ENCODE measurements around the gene BPI.
A peak's percentile ranks its signal among the peaks of the same experiment; 100 is the strongest.
"Not testable (repeated sequence)": the region's sequence is repeated elsewhere in the genome, so short reads cannot be mapped to it uniquely, and the experiment has no call there.

The BPI gene

GRCh38 chr20:38311491-38311890 lies 7.5 kb downstream of the BPI start:
- POLR2A ChIA-PET: no interaction called here

GRCh38 chr20:38313676-38314075 lies 9.7 kb downstream of the BPI start:
- ChIA-PET CTCF (interaction anchor here (1.2 to 15.7 kb wide), 2 partner anchors 8 to 86 kb away, joined by 6 to 250 read pairs; no protein-coding TSS in a partner anchor), POLR2A (no interaction called here)
- TF ChIP-seq, protein P1, sequence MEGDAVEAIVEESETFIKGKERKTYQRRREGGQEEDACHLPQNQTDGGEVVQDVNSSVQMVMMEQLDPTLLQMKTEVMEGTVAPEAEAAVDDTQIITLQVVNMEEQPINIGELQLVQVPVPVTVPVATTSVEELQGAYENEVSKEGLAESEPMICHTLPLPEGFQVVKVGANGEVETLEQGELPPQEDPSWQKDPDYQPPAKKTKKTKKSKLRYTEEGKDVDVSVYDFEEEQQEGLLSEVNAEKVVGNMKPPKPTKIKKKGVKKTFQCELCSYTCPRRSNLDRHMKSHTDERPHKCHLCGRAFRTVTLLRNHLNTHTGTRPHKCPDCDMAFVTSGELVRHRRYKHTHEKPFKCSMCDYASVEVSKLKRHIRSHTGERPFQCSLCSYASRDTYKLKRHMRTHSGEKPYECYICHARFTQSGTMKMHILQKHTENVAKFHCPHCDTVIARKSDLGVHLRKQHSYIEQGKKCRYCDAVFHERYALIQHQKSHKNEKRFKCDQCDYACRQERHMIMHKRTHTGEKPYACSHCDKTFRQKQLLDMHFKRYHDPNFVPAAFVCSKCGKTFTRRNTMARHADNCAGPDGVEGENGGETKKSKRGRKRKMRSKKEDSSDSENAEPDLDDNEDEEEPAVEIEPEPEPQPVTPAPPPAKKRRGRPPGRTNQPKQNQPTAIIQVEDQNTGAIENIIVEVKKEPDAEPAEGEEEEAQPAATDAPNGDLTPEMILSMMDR (IDR thresholded peaks at IDR 0.05; ENCODE audit: insufficient read depth, low read length, missing control alignments): no peak
- no peak overlapping the region for H3K4me3 ChIP-seq (ENCODE audit: low read depth, low read length)
- DNase-seq (ENCODE audit: low read depth, low spot score): no peak

More at GRCh38 chr20:38311491-38311890, 7.5 kb downstream of the BPI start:
- CTCF ChIA-PET: interaction anchor here (1.0 to 15.7 kb wide), 2 partner anchors 8 to 83 kb away, joined by 3 to 250 read pairs; no protein-coding TSS in a partner anchor
- no peak for DNase-seq (ENCODE audit: low read depth, low spot score)
- H3K4me3 ChIP-seq (ENCODE audit: low read depth, low read length): no peak overlapping the region
- TF ChIP-seq, protein P1 (IDR thresholded peaks at IDR 0.05; ENCODE audit: insufficient read depth, low read length, missing control alignments): no peak

GRCh38 chr20:38314350-38314749 lies 10.4 kb downstream of the BPI start:
- POLR2A ChIA-PET; DNase-seq (ENCODE audit: low read depth, low spot score); H3K4me3 ChIP-seq (ENCODE audit: low read depth, low read length): not testable (repeated sequence)
- CTCF ChIA-PET: interaction anchor here (1.6 to 8.2 kb wide), 3 partner anchors 9 to 89 kb away, joined by 6 to 96 read pairs (median 70); partner anchors contain the start of gene BPI

DNA sequence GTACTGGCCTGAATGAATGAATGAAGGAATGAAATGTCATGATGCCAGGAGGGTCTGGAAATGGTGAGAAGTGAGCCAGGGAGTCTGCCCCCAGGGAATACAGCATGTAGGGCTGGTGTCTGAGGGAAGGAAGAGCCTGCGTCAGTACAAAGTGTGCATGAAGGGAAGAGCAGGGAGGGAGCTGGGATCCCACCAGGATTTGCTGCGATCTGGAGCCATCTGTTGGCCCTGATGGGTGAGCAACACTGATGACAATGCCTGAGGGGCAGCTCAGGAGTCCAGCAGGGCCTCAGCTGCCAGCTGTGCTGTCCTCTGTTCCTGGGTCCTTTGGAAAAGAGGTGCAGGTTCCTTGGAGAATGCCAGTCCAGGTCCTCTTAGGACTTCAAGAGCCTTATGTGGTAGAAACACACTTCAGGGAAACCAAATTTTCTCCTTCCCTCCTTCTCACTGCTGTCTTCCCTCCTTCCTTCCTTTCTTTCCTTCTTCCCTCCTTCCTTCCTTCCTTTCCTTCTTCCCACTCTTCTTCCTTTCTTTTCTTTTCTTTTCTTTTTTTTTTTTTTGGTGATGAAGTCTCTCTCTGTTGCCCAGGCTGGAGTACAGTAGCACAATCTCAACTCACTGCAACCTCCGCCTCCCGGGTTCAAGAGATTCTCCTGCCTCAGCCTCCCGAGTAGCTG lies 11.5 kb downstream of the BPI start:
- no peak overlapping the region for H3K4me3 ChIP-seq (ENCODE audit: low read depth, low read length)
- DNase-seq (ENCODE audit: low read depth, low spot score): peak; percentile 3
- TF ChIP-seq, protein P1 (IDR thresholded peaks at IDR 0.05; ENCODE audit: insufficient read depth, low read length, missing control alignments): peak; percentile 37
- ChIA-PET CTCF (interaction anchor here (0.8 to 8.2 kb wide), 8 partner anchors 10 to 751 kb away, joined by 3 to 96 read pairs (median 6); partner anchors contain the start of gene BPI), POLR2A (no interaction called here)

GRCh38 chr20:38316341-38316740 lies 12.4 kb downstream of the BPI start:
- TF ChIP-seq, protein P1 (IDR thresholded peaks at IDR 0.05; ENCODE audit: insufficient read depth, low read length, missing control alignments): no peak
- ChIA-PET CTCF (interaction anchor here (1.0 to 8.2 kb wide), 7 partner anchors 9 to 251 kb away, joined by 3 to 96 read pairs (median 5); partner anchors contain the start of gene BPI), POLR2A (no interaction called here)
- no peak for DNase-seq (ENCODE audit: low read depth, low spot score)
- H3K4me3 ChIP-seq (ENCODE audit: low read depth, low read length): no peak overlapping the region

DNA sequence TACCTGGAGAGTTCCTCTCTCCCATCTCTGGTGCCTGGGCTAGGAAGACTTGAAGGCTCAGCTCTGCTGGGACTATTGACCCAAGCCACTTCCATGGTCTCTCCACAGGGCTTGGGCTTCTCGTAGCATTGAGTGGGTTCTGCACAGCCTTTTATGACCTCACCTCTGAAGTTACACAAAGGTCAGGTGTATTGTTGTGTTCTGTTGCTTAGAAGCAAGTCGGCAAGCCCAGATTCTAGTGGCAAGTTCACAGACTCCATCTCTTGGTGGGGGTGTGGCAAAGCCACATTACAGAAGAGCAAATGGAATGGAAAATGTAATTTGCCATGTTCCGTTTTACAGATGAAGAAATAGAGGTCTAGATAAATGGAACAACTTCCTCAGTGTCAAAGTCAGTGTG lies 13.5 kb downstream of the BPI start:
- no peak for DNase-seq (ENCODE audit: low read depth, low spot score)
- CTCF ChIA-PET: interaction anchor here (0.8 to 8.2 kb wide), 12 partner anchors 8 to 259 kb away, joined by 3 to 96 read pairs (median 4); partner anchors contain the start of gene BPI
- TF ChIP-seq, protein P1 (IDR thresholded peaks at IDR 0.05; ENCODE audit: insufficient read depth, low read length, missing control alignments): no peak
- POLR2A ChIA-PET: no interaction called here
- H3K4me3 ChIP-seq (ENCODE audit: low read depth, low read length): no peak overlapping the region
